SK-N-SH treated with all-trans-retinoic acid at 6 μM for 48 hours (cell line): ENCODE measurements around the gene MUC21.
A peak's percentile ranks its signal among the peaks of the same experiment; 100 is the strongest.

ENCODE experiments used
- ATAC-seq: fragments of 200-7000 bp; cut with Tn5 transposase; 3 replicates; pipeline ENCODE4 v1.9.1; 2020; ENCODE audit warnings: mild to moderate bottlenecking, moderate library complexity
- ARNTL ChIP-seq: fragments of 450-650 bp; formaldehyde crosslinking; IDR thresholded peaks from 2 replicates; pipeline ENCODE4 v1.5.0; 2020; ENCODE audit warnings: low read depth, mild to moderate bottlenecking, moderate library complexity, borderline replicate concordance
- BACH2 ChIP-seq: fragments of 250-450 bp; sonication (Bioruptor Pico); IDR thresholded peaks from 2 replicates; pipeline ENCODE4 v1.9.0; 2021; ENCODE audit warnings: mild to moderate bottlenecking, borderline replicate concordance
- CSDC2 ChIP-seq: fragments of 250-450 bp; sonication (Bioruptor Pico); IDR thresholded peaks from 2 replicates; pipeline ENCODE4 v1.5.0; 2020; ENCODE audit warnings: mild to moderate bottlenecking, moderate library complexity
- CSRNP3 ChIP-seq: fragments of 250-450 bp; sonication (Bioruptor Pico); IDR thresholded peaks from 2 replicates; pipeline ENCODE4 v1.5.1; 2021; ENCODE audit warnings: mild to moderate bottlenecking, moderate library complexity
- ESRRG ChIP-seq: fragments of 250-450 bp; sonication (Bioruptor Pico); IDR thresholded peaks from 2 replicates; pipeline ENCODE4 v1.6.1; 2021; ENCODE audit warnings: mild to moderate bottlenecking
- ISL1 ChIP-seq: fragments of 250-450 bp; sonication (Bioruptor Pico); IDR thresholded peaks from 2 replicates; pipeline ENCODE4 v2.1.2; 2022; ENCODE audit warnings: mild to moderate bottlenecking, moderate library complexity
- OSR1 ChIP-seq: fragments of 250-450 bp; sonication (Bioruptor Pico); IDR thresholded peaks from 2 replicates; pipeline ENCODE4 v1.8.0; 2022; ENCODE audit warnings: moderate library complexity, mild to moderate bottlenecking, inconsistent platforms
- PATZ1 ChIP-seq: fragments of 250-450 bp; sonication (Bioruptor Pico); IDR thresholded peaks from 2 replicates; pipeline ENCODE4 v1.8.0; 2020; ENCODE audit warnings: mild to moderate bottlenecking, moderate library complexity, borderline replicate concordance
- RARB ChIP-seq: fragments of 250-450 bp; sonication (Bioruptor Pico); IDR thresholded peaks from 2 replicates; pipeline ENCODE4 v1.8.0; 2021; ENCODE audit warnings: mild to moderate bottlenecking, moderate library complexity
- SNAI2 ChIP-seq: fragments of 250-450 bp; sonication (Bioruptor Pico); IDR thresholded peaks from 2 replicates; pipeline ENCODE4 v1.5.0; 2020; ENCODE audit warnings: mild to moderate bottlenecking, moderate library complexity
- TCF4 ChIP-seq: fragments of 250-450 bp; sonication (Bioruptor Pico); IDR thresholded peaks from 2 replicates; pipeline ENCODE4 v1.8.0; 2021; ENCODE audit warnings: mild to moderate bottlenecking, moderate library complexity, borderline replicate concordance
- TOX ChIP-seq: fragments of 250-450 bp; sonication (Bioruptor Pico); IDR thresholded peaks from 2 replicates; pipeline ENCODE4 v1.8.0; 2021; ENCODE audit warnings: mild to moderate bottlenecking, moderate library complexity, borderline replicate concordance
- ZFP3 ChIP-seq: fragments of 250-450 bp; sonication (Bioruptor Pico); IDR thresholded peaks from 2 replicates; pipeline ENCODE4 v1.5.0; 2020; ENCODE audit warnings: mild to moderate bottlenecking, moderate library complexity
- ZNF70 ChIP-seq: fragments of 450-650 bp; formaldehyde crosslinking; IDR thresholded peaks from 2 replicates; pipeline ENCODE4 v1.5.0; 2020; ENCODE audit warnings: mild to moderate bottlenecking, moderate library complexity
- ZNF8 ChIP-seq: fragments of 450-650 bp; formaldehyde crosslinking; IDR thresholded peaks from 2 replicates; pipeline ENCODE4 v1.5.0; 2020; ENCODE audit warnings: mild to moderate bottlenecking, moderate library complexity
- TF ChIP-seq, protein P1 (sequence below): fragments of 250-450 bp; sonication (Bioruptor Pico); IDR thresholded peaks from 2 replicates; pipeline ENCODE4 v1.5.1; 2020; ENCODE audit warnings: low read depth, mild to moderate bottlenecking, moderate library complexity

The MUC21 gene

DNA sequence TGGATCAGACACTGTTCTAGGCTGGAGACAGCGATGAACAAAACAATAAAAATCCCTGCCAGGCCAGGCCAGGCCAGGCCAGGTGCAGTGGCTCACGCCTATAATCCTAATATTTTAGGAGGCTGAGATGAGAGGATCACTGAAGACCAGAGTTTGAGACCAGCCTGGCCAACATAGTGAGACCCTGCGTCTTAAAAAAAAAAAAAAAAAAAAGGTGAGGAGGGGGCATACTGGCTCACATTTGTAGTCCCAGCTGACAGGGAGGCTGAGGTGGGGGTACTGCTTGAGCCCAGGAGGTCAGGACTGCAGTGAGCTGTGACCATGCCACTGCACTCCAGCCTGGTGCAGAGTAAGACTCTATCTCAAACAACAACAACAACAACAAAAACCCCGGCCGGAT lies 38.2 kb upstream of the MUC21 start:
- no peak for ATAC-seq
- TF ChIP-seq PATZ1 (CRISPR knock-in tag) (no peak), BACH2 (CRISPR knock-in tag) (no peak), RARB (CRISPR knock-in tag) (no peak), ARNTL (CRISPR knock-in tag) (no peak), ISL1 (CRISPR knock-in tag) (no peak), CSDC2 (CRISPR knock-in tag) (no peak), ESRRG (CRISPR knock-in tag) (no peak)
- TF ChIP-seq, protein P1, sequence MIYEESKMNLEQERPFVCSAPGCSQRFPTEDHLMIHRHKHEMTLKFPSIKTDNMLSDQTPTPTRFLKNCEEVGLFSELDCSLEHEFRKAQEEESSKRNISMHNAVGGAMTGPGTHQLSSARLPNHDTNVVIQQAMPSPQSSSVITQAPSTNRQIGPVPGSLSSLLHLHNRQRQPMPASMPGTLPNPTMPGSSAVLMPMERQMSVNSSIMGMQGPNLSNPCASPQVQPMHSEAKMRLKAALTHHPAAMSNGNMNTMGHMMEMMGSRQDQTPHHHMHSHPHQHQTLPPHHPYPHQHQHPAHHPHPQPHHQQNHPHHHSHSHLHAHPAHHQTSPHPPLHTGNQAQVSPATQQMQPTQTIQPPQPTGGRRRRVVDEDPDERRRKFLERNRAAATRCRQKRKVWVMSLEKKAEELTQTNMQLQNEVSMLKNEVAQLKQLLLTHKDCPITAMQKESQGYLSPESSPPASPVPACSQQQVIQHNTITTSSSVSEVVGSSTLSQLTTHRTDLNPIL (CRISPR knock-in tag) = no peak

DNA sequence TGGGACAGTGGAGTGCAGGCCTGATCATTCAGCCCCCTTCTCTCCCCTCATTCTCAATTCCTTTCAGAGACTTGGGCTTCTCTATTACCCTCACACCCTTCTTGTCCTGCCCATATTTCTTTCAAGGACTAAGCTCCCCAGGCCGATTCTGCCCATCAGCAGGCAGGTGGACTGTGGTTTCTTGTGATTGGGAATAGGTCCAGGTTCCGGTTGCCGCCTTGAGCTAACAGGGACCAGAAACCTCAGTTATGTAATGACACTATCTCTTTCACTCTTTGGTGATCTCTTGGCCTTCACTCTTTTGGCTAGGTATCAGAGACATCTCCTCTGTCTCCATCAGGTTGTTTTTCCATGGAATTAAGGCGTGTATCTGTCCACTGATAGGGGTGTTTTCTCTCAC lies 36.3 kb upstream of the MUC21 start:
- no peak for ATAC-seq
- TF ChIP-seq TCF4 (CRISPR knock-in tag) (no peak), ISL1 (CRISPR knock-in tag) (no peak)

GRCh38 chr6:30948811-30949210 lies 34.7 kb upstream of the MUC21 start:
- no peak for ATAC-seq
- TF ChIP-seq ZNF70 (CRISPR knock-in tag) (no peak), RARB (CRISPR knock-in tag) (no peak), OSR1 (CRISPR knock-in tag) (no peak), ISL1 (CRISPR knock-in tag) (no peak)
- TF ChIP-seq, all 23 proteins: peak for 0

GRCh38 chr6:30951907-30952469 lies 31.5 kb upstream of the MUC21 start:
- ATAC-seq = no peak

GRCh38 chr6:30954631-30955366 lies 28.7 kb upstream of the MUC21 start:
- no peak for TF ChIP-seq BACH2 (CRISPR knock-in tag)
- TF ChIP-seq ZFP3 (CRISPR knock-in tag) = no peak
- TF ChIP-seq ARNTL (CRISPR knock-in tag) = no peak
- no peak for TF ChIP-seq CSRNP3 (CRISPR knock-in tag)
- TF ChIP-seq SNAI2 = no peak
- TF ChIP-seq TCF4 (CRISPR knock-in tag) = no peak
- TF ChIP-seq ZNF70 (CRISPR knock-in tag) = no peak
- TF ChIP-seq ISL1 (CRISPR knock-in tag) = no peak
- ATAC-seq = peak; percentile 60

More at GRCh38 chr6:30951907-30952469, 31.5 kb upstream of the MUC21 start:
- TF ChIP-seq BACH2 (CRISPR knock-in tag) (no peak), RARB (CRISPR knock-in tag) (no peak), PATZ1 (CRISPR knock-in tag) (no peak), TOX (CRISPR knock-in tag) (no peak), CSRNP3 (CRISPR knock-in tag) (no peak), ZNF8 (CRISPR knock-in tag) (no peak)
